GM12801 (cell line): ENCODE results near the gene HSPG2.

Experiments
- CTCF ChIP-seq: IDR thresholded peaks from one replicate; pipeline ENCODE4 v1.5.1; 2011; ENCODE audit warnings: control low read depth; ENCODE audit not compliant: insufficient read length; ENCODE audit errors: extremely low read depth

The HSPG2 gene

GRCh38 chr1:21887216-21887736 is 49.8 kb downstream of the HSPG2 start:
- no peak for TF ChIP-seq CTCF

DNA sequence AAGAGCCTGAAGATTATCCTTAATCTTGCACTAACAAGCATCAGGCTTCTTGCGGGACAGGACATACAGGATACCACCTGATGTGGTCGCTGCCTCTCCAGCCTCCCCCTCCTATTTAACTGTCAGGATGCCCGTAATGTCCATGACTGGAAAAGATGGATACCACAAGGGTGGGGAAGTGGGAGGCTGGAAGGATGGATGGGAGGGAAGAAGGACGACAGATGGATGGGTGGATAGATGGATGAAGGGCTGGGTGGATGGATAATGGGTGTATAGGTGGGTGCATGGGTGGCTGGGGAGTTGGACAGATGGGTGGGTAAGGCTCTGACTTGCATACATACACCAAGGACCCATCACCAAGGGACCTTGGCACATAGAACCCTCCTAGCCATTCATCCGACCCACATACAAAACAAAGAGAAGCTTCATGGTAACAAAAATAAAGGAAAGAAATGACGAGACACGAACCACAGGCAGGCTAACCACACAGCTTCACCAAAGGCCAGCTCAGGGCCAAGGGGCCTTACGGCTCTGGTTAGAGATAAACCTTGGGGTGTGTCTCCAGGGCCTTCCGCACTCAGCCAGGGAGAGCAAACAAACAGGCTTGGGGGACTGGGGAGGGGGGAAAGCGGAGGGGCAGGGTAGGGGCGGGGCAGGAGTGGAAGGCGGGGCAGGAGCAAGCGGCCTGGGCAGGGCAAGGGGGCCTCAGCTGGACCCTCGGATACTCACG is 50.5 kb downstream of the HSPG2 start:
- TF ChIP-seq CTCF, result no peak

- TF ChIP-seq CTCF, result no peak
Observed at GRCh38 chr1:21885236-21886037, 51.7 kb downstream of the HSPG2 start.

GRCh38 chr1:21884456-21885235 is 52.5 kb downstream of the HSPG2 start:
- TF ChIP-seq CTCF, result no peak

GRCh38 chr1:21882721-21883415 is 54.2 kb downstream of the HSPG2 start:
- TF ChIP-seq CTCF, result no peak

- TF ChIP-seq CTCF, result no peak
Observed at GRCh38 chr1:21881250-21881649, 55.9 kb downstream of the HSPG2 start.
